LNCaP clone FGC (cell line): ENCODE measurements around the gene FAM98A.

Experiments used
- DNase-seq: peaks from one replicate; pipeline ENCODE4 v3.0.0-alpha.2; 2011; ENCODE audit warnings: low read depth
- H3K4me3 ChIP-seq: 2 replicates; pipeline ENCODE4 v1.5.1; 2011; ENCODE audit warnings: mild to moderate bottlenecking, low read depth, low read length, control low read depth
- CTCF ChIP-seq: IDR thresholded peaks from 2 replicates; pipeline ENCODE4 v1.5.1; 2012; ENCODE audit warnings: mild to moderate bottlenecking; ENCODE audit not compliant: control insufficient read depth, insufficient read depth; ENCODE audit errors: extremely low read depth

Gene FAM98A

GRCh38 chr2:33632831-33633230, 33.7 kb upstream of the FAM98A start:
- DNase-seq, result no peak
- no peak for TF ChIP-seq CTCF
- H3K4me3 ChIP-seq, result no peak overlapping the region

GRCh38 chr2:33628031-33628827, 29.1 kb upstream of the FAM98A start:
- no peak for TF ChIP-seq CTCF
- DNase-seq, result no peak
- H3K4me3 ChIP-seq, result no peak overlapping the region

- no peak for DNase-seq
- H3K4me3 ChIP-seq, result no peak overlapping the region
- no peak for TF ChIP-seq CTCF
These were observed 19.9 kb upstream of the FAM98A start for GRCh38 chr2:33619028-33619427.

GRCh38 chr2:33617989-33618388, 18.9 kb upstream of the FAM98A start:
- TF ChIP-seq CTCF, result no peak
- no peak overlapping the region for H3K4me3 ChIP-seq
- no peak for DNase-seq

- no peak for TF ChIP-seq CTCF
- DNase-seq, result no peak
- no peak overlapping the region for H3K4me3 ChIP-seq
These were observed 18.3 kb upstream of the FAM98A start for GRCh38 chr2:33617401-33617800.

- no peak for DNase-seq
- no peak for TF ChIP-seq CTCF
- no peak overlapping the region for H3K4me3 ChIP-seq
These were observed 17.8 kb upstream of the FAM98A start for GRCh38 chr2:33616873-33617272.

GRCh38 chr2:33614190-33614589, 15.1 kb upstream of the FAM98A start:
- no peak for DNase-seq
- no peak overlapping the region for H3K4me3 ChIP-seq
- no peak for TF ChIP-seq CTCF
